ENCODE measurements around the gene ARPC5L. TPM values are rescaled to one million over a fixed set of nuclear protein-coding genes. Genes with fewer than 3 reads are reported as not detected.
A peak's percentile ranks its signal among the peaks of the same experiment; 100 is the strongest.

ARPC5L gene
- total RNA-seq, 1 experiment from 2014 or later, result 47.2 TPM

DNA sequence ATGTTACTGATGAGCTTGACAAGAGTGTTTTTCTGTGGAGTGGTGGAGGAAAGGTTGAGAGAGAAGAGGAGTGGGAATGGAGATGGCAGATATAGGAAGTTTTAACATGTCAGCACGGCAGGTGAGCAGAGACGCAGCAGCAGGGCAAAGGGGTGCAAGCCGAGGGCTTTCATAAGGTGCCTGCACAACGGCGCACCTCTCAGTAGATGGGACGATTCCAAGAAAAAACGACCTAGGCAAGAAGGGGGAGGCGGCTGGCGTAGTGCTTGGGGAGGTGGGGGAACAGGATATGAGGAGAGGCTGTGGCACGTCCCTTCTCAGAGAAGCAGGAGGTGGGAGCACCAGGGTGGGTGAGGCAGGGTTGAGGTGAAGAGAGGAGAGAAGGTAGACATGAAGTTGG lies 24.5 kb downstream of the ARPC5L start (continued):
- TF ChIP-seq, protein P1, sequence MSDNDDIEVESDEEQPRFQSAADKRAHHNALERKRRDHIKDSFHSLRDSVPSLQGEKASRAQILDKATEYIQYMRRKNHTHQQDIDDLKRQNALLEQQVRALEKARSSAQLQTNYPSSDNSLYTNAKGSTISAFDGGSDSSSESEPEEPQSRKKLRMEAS (CRISPR knock-in tag; IDR thresholded peaks at IDR 0.05), result no peak
- no peak for TF ChIP-seq ZNF121 (CRISPR knock-in tag; IDR thresholded peaks at IDR 0.05)
- no peak for TF ChIP-seq JUN (CRISPR knock-in tag; IDR thresholded peaks at IDR 0.05)
- TF ChIP-seq, protein P2, sequence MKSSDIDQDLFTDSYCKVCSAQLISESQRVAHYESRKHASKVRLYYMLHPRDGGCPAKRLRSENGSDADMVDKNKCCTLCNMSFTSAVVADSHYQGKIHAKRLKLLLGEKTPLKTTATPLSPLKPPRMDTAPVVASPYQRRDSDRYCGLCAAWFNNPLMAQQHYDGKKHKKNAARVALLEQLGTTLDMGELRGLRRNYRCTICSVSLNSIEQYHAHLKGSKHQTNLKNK (CRISPR knock-in tag; IDR thresholded peaks at IDR 0.05), result no peak
- TF ChIP-seq NFYB (CRISPR knock-in tag; conservative IDR thresholded peaks at IDR 0.05; ENCODE audit: low read depth), result no peak
- TF ChIP-seq, protein P3, sequence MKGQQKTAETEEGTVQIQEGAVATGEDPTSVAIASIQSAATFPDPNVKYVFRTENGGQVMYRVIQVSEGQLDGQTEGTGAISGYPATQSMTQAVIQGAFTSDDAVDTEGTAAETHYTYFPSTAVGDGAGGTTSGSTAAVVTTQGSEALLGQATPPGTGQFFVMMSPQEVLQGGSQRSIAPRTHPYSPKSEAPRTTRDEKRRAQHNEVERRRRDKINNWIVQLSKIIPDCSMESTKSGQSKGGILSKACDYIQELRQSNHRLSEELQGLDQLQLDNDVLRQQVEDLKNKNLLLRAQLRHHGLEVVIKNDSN (CRISPR knock-in tag; IDR thresholded peaks at IDR 0.05), result no peak

DNA sequence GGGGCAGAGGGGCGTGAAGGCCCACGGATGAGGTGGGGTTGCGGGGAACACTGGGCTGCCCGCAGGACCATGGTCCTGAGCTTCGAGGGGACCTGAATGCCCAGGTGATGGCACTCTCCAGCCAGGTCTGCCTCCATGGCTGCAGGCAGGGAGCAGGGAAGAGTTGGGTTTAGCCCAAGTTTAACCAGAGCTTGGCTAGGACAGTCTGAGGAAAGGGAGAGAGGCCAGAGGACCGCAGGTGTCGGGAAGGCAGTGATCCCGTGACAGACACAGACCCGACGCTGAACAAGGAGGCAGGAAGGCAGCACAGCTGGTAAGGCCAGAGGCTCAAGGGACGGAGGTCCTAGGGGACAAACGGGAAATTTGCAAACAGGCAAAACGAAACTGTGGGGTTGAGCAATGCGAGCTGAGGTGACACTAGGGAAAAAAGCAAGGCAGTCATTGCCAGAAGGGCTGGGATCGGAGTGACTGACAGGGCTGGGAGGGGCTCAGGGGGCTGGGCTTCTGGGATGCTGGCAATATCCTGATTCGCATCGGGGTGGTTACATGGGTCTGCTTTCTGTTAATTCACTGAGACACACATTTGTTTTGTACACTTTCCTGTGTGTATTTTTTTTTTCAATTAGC lies 25.0 kb downstream of the ARPC5L start:
- DNase-seq (ENCODE audit: low spot score) (no peak), ATAC-seq (peak; percentile 19; the same call in 1 of the 2 replicates)
- peak overlapping the region; percentile 69 for H3K27ac Mint-ChIP-seq
- peaks cover 6% of the 10 kb centered on the region for H3K36me3 Mint-ChIP-seq
- H3K4me1 Mint-ChIP-seq, result peaks cover 10% of the 10 kb centered on the region
- POLR2A ChIA-PET, result interaction anchor here (0.5 to 1.2 kb wide), 3 partner anchors 17 to 300 kb away, joined by 4 to 7 read pairs (median 5); no protein-coding TSS in a partner anchor
- no peaks in the 10 kb centered on the region for H3K9me3 Mint-ChIP-seq
- no peaks in the 10 kb centered on the region for H3K27me3 Mint-ChIP-seq (ENCODE audit: low read depth)
- no peak overlapping the region for H3K4me3 Mint-ChIP-seq
- CTCF ChIA-PET, result interaction anchor here (0.7 to 2.0 kb wide), 3 partner anchors 34 to 47 kb away, joined by 3 to 7 read pairs (median 3); partner anchors contain the start of gene WDR38
- TF ChIP-seq, protein P4, sequence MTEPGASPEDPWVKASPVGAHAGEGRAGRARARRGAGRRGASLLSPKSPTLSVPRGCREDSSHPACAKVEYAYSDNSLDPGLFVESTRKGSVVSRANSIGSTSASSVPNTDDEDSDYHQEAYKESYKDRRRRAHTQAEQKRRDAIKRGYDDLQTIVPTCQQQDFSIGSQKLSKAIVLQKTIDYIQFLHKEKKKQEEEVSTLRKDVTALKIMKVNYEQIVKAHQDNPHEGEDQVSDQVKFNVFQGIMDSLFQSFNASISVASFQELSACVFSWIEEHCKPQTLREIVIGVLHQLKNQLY (CRISPR knock-in tag; IDR thresholded peaks at IDR 0.05), result no peak
- TF ChIP-seq, protein P5, sequence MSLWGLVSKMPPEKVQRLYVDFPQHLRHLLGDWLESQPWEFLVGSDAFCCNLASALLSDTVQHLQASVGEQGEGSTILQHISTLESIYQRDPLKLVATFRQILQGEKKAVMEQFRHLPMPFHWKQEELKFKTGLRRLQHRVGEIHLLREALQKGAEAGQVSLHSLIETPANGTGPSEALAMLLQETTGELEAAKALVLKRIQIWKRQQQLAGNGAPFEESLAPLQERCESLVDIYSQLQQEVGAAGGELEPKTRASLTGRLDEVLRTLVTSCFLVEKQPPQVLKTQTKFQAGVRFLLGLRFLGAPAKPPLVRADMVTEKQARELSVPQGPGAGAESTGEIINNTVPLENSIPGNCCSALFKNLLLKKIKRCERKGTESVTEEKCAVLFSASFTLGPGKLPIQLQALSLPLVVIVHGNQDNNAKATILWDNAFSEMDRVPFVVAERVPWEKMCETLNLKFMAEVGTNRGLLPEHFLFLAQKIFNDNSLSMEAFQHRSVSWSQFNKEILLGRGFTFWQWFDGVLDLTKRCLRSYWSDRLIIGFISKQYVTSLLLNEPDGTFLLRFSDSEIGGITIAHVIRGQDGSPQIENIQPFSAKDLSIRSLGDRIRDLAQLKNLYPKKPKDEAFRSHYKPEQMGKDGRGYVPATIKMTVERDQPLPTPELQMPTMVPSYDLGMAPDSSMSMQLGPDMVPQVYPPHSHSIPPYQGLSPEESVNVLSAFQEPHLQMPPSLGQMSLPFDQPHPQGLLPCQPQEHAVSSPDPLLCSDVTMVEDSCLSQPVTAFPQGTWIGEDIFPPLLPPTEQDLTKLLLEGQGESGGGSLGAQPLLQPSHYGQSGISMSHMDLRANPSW (CRISPR knock-in tag; conservative IDR thresholded peaks at IDR 0.05; ENCODE audit: low read depth), result no peak
- TF ChIP-seq NFATC4 (CRISPR knock-in tag; IDR thresholded peaks at IDR 0.05) (no peak), ELF4 (CRISPR knock-in tag; IDR thresholded peaks at IDR 0.05; ENCODE audit: low read depth) (no peak), CREB1 (CRISPR knock-in tag; IDR thresholded peaks at IDR 0.05) (no peak), FOXK1 (CRISPR knock-in tag; IDR thresholded peaks at IDR 0.05) (no peak), ZNF219 (CRISPR knock-in tag; IDR thresholded peaks at IDR 0.05; ENCODE audit: borderline replicate concordance) (no peak), GABPB1 (CRISPR knock-in tag; IDR thresholded peaks at IDR 0.05) (no peak), CBFB (CRISPR knock-in tag; IDR thresholded peaks at IDR 0.05; ENCODE audit: low read depth) (no peak), ZBTB21 (CRISPR knock-in tag; IDR thresholded peaks at IDR 0.05; ENCODE audit: borderline replicate concordance) (no peak), ZNF263 (CRISPR knock-in tag; IDR thresholded peaks at IDR 0.05; ENCODE audit: low read depth) (no peak), ZNF671 (CRISPR knock-in tag; IDR thresholded peaks at IDR 0.05) (no peak), ESRRA (CRISPR knock-in tag; IDR thresholded peaks at IDR 0.05; ENCODE audit: borderline replicate concordance) (no peak)
- TF ChIP-seq, protein P1 (CRISPR knock-in tag; IDR thresholded peaks at IDR 0.05), result no peak
- TF ChIP-seq, protein P6, sequence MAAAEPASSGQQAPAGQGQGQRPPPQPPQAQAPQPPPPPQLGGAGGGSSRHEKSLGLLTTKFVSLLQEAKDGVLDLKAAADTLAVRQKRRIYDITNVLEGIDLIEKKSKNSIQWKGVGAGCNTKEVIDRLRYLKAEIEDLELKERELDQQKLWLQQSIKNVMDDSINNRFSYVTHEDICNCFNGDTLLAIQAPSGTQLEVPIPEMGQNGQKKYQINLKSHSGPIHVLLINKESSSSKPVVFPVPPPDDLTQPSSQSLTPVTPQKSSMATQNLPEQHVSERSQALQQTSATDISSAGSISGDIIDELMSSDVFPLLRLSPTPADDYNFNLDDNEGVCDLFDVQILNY (CRISPR knock-in tag; IDR thresholded peaks at IDR 0.05), result no peak
- TF ChIP-seq, protein P7, sequence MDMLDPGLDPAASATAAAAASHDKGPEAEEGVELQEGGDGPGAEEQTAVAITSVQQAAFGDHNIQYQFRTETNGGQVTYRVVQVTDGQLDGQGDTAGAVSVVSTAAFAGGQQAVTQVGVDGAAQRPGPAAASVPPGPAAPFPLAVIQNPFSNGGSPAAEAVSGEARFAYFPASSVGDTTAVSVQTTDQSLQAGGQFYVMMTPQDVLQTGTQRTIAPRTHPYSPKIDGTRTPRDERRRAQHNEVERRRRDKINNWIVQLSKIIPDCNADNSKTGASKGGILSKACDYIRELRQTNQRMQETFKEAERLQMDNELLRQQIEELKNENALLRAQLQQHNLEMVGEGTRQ (CRISPR knock-in tag; IDR thresholded peaks at IDR 0.05), result no peak
- TF ChIP-seq, protein P8, sequence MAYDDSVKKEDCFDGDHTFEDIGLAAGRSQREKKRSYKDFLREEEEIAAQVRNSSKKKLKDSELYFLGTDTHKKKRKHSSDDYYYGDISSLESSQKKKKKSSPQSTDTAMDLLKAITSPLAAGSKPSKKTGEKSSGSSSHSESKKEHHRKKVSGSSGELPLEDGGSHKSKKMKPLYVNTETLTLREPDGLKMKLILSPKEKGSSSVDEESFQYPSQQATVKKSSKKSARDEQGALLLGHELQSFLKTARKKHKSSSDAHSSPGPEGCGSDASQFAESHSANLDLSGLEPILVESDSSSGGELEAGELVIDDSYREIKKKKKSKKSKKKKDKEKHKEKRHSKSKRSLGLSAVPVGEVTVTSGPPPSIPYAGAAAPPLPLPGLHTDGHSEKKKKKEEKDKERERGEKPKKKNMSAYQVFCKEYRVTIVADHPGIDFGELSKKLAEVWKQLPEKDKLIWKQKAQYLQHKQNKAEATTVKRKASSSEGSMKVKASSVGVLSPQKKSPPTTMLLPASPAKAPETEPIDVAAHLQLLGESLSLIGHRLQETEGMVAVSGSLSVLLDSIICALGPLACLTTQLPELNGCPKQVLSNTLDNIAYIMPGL (CRISPR knock-in tag; IDR thresholded peaks at IDR 0.05), result no peak
- TF ChIP-seq, protein P9, sequence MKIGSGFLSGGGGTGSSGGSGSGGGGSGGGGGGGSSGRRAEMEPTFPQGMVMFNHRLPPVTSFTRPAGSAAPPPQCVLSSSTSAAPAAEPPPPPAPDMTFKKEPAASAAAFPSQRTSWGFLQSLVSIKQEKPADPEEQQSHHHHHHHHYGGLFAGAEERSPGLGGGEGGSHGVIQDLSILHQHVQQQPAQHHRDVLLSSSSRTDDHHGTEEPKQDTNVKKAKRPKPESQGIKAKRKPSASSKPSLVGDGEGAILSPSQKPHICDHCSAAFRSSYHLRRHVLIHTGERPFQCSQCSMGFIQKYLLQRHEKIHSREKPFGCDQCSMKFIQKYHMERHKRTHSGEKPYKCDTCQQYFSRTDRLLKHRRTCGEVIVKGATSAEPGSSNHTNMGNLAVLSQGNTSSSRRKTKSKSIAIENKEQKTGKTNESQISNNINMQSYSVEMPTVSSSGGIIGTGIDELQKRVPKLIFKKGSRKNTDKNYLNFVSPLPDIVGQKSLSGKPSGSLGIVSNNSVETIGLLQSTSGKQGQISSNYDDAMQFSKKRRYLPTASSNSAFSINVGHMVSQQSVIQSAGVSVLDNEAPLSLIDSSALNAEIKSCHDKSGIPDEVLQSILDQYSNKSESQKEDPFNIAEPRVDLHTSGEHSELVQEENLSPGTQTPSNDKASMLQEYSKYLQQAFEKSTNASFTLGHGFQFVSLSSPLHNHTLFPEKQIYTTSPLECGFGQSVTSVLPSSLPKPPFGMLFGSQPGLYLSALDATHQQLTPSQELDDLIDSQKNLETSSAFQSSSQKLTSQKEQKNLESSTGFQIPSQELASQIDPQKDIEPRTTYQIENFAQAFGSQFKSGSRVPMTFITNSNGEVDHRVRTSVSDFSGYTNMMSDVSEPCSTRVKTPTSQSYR (CRISPR knock-in tag; IDR thresholded peaks at IDR 0.05), result no peak
